Neuron (in vitro differentiated cells): ENCODE results near the gene ADAMTSL4.
"Not testable (repeated sequence)": the region's sequence is repeated elsewhere in the genome, so short reads cannot be mapped to it uniquely, and the experiment has no call there.

Source experiments
- H2AFZ ChIP-seq: one replicate; pipeline ENCODE4 v1.6.1; 2013; ENCODE audit warnings: low read depth, mild to moderate bottlenecking, inconsistent platforms, low read length, moderate library complexity
- H3K27me3 ChIP-seq: one replicate; pipeline ENCODE4 v1.6.1; 2013; ENCODE audit warnings: low read length; ENCODE audit not compliant: insufficient read depth
- H3K36me3 ChIP-seq: one replicate; pipeline ENCODE4 v1.6.1; 2013; ENCODE audit warnings: low read length; ENCODE audit not compliant: insufficient read depth
- H3K4me1 ChIP-seq: one replicate; pipeline ENCODE4 v1.6.1; 2013; ENCODE audit warnings: low read length; ENCODE audit not compliant: insufficient read depth
- H3K4me3 ChIP-seq: 2 replicates; pipeline ENCODE4 v1.5.1; 2013; ENCODE audit warnings: mild to moderate bottlenecking, low read length, moderate library complexity
- H3K9me3 ChIP-seq: one replicate; pipeline ENCODE4 v1.6.1; 2013; ENCODE audit warnings: low read length

ADAMTSL4 gene

DNA sequence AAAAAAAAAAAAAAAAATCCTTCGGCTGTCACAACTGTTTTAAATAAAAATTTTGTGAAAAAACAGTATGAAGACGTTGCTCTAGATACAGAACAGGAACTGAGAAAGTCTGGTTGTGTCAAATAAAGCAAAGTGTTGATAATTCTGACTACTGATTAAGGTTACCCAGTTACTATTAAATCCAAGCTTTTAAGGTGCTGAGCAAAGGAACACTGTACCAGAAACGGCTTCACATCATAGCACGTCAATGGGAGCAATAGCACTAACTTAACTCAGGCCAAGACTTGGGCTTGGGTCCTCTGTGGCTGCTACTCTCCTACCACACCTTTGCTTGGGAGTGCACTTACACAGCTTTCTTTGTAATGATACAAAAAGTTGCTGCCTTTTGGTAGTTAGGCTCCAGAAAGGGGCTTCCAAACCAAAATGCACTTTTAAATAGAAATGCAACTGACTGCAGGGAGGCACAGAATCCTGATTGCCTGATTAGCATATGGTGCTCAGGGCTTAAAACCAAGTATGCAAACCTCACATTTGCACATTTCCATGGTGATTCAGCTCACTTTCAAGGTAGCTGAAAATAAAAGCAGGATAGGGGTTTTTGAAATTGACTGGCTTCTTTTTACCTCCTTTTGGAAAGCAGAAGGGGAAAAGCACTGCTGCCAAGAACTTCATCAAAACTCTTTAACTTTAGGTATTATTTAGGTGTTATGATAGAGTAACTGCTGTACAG, 23.9 kb downstream of the ADAMTSL4 start:
- Histone ChIP-seq H3K4me3 (no peak overlapping the region), H2AFZ (no peak overlapping the region), H3K27me3 (no peaks in the 10 kb centered on the region), H3K9me3 (no peaks in the 10 kb centered on the region), H3K4me1 (peaks cover 40% of the 10 kb centered on the region), H3K36me3 (peaks cover 58% of the 10 kb centered on the region)

DNA sequence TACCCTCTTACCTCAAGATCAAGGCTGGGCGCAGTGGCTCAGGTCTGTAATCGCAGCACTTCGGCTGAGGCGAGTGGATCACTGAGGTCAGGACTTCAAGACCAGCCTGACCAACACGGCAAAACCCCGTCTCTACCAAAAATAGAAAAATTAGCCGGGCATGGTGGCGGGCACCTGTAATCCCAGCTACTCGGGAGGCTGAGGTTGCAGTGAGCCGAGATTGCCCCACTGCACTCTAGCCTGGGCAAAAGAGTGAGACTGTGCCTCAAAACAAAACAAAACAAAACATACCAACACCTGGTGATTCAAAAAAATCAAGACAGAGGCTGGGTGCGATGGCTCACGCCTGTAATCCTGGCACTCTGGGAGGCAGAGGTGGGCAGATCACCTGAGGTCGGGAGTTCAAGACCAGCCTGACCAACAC, 24.5 kb downstream of the ADAMTSL4 start:
- not testable (repeated sequence) for H3K27me3 ChIP-seq, H3K9me3 ChIP-seq, H2AFZ ChIP-seq, H3K4me3 ChIP-seq
- Histone ChIP-seq H3K36me3 (peaks cover 64% of the 10 kb centered on the region), H3K4me1 (peaks cover 36% of the 10 kb centered on the region)

DNA sequence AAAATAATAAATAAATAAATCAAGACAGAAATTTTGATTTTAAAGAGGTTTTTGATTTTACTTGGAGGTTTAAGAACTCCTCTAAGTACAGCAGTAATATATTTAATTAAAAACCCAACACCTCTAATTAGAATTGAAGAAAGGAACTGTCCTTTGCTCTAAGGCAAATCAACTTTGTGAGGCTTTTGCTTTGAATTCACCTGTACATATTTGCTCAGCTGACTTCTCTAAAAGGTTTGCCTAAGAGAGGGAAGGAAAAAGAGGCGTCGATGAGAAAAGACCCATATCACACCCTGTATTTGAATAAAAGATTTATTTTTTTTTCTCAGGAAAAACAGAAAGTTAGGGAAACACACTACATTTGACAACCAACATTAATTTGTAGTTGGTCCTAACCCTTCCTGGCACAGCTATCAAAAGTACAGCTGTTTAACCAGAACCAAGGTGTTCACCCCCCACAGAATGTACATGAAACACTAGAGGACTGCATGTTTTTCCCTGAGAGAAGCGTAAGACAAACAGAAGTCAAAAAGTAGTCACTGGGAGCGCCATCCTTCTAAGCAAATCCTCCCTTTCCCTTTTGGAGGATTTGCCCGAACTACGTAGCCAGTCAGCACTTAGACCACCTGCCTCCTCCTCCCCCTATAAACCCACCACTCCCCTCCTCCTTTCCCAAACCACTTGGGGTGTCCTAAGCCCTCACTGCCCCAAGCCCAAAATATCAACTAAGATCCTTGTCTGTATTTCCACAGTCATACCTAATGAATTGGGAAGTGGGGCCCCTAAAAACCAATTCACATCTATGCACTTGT, 25.3 kb downstream of the ADAMTSL4 start:
- Histone ChIP-seq H3K4me3 (peak overlapping the region; percentile 96), H2AFZ (no peak overlapping the region), H3K27me3 (no peaks in the 10 kb centered on the region), H3K4me1 (peaks cover 27% of the 10 kb centered on the region), H3K9me3 (no peaks in the 10 kb centered on the region), H3K36me3 (peaks cover 67% of the 10 kb centered on the region)

DNA sequence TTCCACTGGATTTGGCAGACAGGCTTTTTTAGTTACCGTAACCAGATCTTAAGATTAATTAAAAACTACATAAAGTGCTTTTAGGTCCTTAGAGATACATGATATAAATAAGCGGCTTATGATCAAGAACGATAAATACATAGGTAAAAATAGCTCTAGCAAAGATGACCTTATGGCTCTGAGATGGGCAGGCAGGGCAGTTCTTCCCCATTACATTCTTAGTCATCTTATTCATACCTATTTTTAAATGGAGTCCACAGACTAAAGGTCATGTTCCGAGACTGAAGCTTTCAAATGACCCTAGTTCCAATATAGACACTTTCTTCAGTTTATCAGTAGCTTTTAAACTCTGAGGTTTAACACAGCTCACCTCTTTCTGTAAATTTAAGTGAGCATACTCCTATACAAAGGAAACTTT, 25.9 kb downstream of the ADAMTSL4 start:
- Histone ChIP-seq H2AFZ (no peak overlapping the region), H3K4me3 (peak overlapping the region; percentile 96), H3K9me3 (no peaks in the 10 kb centered on the region), H3K4me1 (peaks cover 21% of the 10 kb centered on the region), H3K36me3 (peaks cover 67% of the 10 kb centered on the region), H3K27me3 (no peaks in the 10 kb centered on the region)

DNA sequence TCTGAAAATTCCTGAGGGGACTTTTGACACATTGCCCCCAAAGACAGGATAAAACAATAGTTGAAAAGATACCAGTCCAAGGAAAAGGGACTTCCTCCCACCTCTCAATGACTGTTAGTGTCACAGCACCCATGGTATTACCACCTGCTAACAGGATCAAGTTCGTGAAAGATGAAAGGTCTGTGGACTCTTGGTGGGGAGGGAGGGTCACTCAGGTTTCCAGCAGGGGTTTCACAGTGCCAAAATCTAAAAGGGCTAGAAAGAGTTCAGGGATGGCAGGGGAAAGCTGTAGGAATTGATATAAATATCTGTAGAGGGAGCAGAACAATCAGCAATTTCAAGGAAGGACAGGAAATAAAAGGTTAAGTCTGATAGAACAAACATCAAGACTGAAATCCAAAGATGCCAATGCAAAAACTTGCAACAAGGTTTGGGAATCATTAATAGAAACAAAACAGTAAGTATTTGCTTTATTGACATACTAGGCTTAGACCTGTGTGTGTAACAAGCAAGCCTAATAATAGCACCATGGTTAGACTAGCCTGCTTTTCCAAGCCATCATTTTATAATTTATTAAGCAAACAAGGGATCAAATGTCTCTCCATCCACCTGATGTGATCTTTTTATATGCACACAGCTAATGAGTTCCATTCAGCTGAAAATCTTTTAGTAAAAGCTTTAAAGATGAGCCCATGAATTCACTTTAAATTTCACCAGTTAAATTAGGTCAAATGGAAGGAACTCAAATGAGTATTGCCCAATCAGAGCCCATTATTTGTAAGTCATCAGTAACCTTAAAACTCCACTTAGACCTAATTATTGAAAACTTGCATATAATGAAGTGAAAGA, 26.5 kb downstream of the ADAMTSL4 start:
- Histone ChIP-seq H3K9me3 (no peaks in the 10 kb centered on the region), H3K4me3 (peak overlapping the region; percentile 96), H3K4me1 (peaks cover 19% of the 10 kb centered on the region), H3K36me3 (peaks cover 67% of the 10 kb centered on the region), H2AFZ (no peak overlapping the region), H3K27me3 (no peaks in the 10 kb centered on the region)

DNA sequence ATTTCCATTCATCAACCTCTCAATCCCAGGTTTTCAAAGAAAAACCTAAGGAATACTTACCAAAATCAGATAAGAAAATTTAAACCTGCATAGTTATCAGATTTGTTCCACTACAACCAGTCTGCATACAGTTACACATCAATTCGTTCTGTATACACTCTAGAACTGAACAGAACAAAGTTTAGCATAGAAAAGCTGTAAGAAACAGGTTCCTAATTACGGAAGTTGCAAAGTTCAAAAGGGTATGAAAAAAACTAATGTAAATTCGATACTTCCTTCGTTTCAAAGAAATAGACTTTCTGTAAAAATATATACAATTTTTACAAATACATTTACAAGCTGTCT, 27.1 kb downstream of the ADAMTSL4 start:
- peaks cover 63% of the 10 kb centered on the region for H3K36me3 ChIP-seq

DNA sequence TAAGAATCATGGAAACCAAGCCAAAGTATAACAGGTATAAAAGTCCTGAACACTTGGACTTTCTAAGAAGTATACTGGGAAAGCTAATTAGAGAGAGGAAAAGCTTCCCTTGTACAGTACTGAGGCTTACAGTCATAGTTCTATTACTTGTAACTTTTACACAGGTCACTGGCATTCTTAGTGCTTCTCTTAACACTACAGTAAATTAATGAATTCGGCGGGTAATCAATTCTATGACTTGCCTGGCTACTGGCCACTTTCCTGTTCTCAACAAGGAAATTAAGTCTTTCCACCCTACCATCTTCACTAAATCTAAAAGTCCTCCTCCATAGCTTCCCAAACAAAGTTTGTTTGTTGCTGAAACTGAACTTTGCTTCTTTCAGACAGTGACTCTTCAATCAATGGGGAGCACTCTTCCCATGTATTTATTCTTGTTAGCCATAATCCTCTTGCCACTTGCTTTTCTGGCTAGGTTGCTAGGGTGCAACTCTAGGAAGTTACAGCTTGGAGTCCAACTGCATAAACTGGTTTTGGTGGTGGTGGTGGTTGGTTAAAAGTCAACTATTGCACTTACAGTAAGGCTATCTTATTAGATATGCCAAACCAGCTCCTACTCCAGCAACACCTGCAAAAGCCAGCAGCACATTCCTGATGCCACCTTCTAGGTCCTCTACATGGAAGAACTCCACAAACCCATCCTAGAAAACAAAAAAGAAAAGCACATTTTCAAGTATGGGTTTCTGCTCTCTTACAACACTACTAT, 27.8 kb downstream of the ADAMTSL4 start:
- no peaks in the 10 kb centered on the region for H3K27me3 ChIP-seq
- peaks cover 19% of the 10 kb centered on the region for H3K4me1 ChIP-seq
- H3K36me3 ChIP-seq: peaks cover 63% of the 10 kb centered on the region
- H3K9me3 ChIP-seq: no peaks in the 10 kb centered on the region
- no peak overlapping the region for H2AFZ ChIP-seq
- peak overlapping the region; percentile 96 for H3K4me3 ChIP-seq

More for the DNA sequence above, 27.1 kb downstream of the ADAMTSL4 start:
- H2AFZ ChIP-seq: no peak overlapping the region
- H3K27me3 ChIP-seq: no peaks in the 10 kb centered on the region
- peaks cover 19% of the 10 kb centered on the region for H3K4me1 ChIP-seq
- no peaks in the 10 kb centered on the region for H3K9me3 ChIP-seq
- H3K4me3 ChIP-seq: peak overlapping the region; percentile 96

DNA sequence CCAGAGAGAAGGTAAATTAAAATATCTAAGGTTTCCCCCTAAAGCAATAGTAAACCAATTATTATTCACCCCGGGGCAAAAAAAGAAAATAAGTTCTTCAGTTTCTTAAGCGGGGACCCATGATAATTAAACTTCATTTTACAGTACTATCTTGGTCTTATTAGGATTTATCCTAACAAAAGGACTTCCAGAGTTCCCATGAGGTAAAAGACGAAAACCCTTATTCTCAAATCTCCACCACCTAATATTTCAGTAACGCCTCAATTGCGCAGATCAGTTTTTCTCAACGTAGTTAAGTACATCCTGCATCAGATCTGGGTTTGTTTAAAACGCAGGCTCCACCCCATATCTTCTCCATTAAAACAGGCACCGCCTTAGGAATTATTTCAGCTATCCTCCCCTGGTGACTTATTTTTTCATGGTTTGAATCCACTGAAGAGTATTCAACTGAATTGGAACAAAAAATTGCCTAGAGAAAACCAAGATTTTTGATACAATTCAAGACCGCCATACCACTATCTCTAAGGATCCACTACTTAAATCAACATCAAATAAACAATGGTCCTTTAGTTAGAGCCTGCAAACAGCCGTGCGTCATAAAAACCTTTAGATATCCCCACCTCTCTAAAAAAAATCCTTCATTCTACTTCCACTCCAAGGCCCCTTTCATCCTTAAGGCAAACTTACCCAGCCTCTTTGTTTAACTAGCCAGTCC, 28.5 kb downstream of the ADAMTSL4 start:
- H3K27me3 ChIP-seq: no peaks in the 10 kb centered on the region
- H3K9me3 ChIP-seq: no peaks in the 10 kb centered on the region
- H2AFZ ChIP-seq: no peak overlapping the region
- peaks cover 60% of the 10 kb centered on the region for H3K36me3 ChIP-seq
- peak overlapping the region; percentile 96 for H3K4me3 ChIP-seq
- H3K4me1 ChIP-seq: peaks cover 19% of the 10 kb centered on the region

DNA sequence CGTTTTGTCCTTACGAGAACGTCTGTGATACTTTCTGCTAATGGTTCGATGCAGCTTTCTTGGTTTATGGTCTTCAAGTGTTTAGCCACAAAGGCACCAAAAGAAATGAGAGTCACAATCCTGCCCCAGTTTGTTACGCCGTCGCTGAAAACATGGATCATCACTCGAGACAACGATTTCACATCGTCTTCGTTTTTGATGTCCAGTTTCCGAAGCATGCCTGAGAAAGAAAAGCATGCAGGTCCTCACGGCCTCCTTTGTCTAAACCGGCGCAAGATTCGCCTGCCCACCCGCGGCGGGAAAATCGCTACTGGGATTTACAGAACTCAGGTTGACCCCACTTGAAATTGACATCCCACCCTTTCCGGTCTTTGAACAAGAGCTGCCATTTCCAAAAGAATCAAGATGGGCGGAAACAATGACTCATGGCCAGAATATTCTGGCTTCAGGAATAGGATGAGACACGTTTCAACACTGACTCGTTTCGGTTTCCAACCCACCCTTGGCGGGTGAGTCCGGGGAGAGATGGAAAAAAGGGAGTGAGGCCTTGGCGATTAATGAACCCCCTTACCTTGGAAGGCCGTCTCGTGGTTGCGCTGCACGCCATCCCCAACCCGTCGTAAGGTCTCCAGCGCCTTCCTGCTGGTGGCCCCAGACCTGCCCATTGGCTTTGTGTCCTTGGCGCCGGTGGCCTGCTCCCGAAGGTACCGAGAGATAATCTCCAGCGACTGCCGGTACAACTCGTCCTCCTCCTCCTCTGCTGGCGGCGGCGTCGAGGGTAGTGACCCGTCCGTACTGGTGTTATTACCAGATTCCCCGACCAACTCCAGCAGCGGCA, 29.3 kb downstream of the ADAMTSL4 start:
- H3K9me3 ChIP-seq: no peaks in the 10 kb centered on the region
- H3K4me1 ChIP-seq: peaks cover 19% of the 10 kb centered on the region
- peak overlapping the region; percentile 96 for H3K4me3 ChIP-seq
- no peak overlapping the region for H2AFZ ChIP-seq
- peaks cover 52% of the 10 kb centered on the region for H3K36me3 ChIP-seq
- H3K27me3 ChIP-seq: no peaks in the 10 kb centered on the region

DNA sequence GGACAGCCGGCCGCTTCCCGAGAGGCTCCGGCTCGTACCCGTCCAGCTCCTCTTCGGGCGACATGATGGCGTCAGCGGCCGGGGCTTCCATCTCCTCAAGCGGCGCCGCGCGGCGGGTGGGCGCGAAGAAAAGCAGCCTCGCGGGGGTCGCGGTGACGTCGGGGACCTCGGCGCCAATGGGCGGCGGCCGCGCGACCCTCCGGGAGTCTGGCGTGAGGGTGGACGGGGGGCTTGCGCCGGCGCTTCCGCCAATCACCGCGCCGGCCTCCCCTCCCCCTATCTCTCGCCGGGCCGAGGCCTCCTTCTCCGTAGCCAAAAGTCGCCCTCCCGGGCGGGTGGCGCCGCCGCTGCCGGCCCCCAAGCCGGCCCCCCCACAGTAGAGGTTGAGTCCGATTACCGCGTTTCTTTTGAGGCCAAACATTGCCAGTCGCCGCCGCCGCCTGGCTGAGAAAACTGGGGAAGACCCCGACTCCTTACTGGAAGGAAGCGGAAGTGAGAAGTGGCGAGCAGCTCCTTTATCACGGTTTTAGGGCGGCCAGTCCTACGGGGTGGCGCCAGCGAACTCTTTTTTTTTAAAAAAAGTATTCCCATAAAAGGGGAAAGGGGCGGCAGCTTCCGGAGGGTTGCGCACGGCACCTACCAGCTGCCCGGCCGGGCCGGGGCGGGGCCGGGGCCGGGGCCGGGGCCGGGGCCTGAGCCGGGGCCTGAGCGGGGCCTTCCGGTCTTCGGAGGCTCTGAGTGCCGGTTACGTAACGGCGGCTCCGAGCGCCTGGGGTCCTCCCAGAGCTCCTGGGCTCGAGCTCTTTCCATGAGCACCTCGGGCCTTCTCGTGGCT, 30.1 kb downstream of the ADAMTSL4 start, which contains the start of gene MCL1:
Gene MCL1, minus strand, starts transcription at position 501 of the 835 bp plus-strand sequence. Its CDS starts 80 bp downstream, at position 421.
- Histone ChIP-seq H3K27me3 (no peaks in the 10 kb centered on the region), H2AFZ (peak within 1 kb of the TSS; percentile 49), H3K36me3 (peaks cover 46% of the 10 kb centered on the region), H3K4me1 (peaks cover 18% of the 10 kb centered on the region), H3K4me3 (peak within 1 kb of the TSS; percentile 96), H3K9me3 (no peaks in the 10 kb centered on the region)
